ENCODE data around the gene C17orf67. TPM values are rescaled to one million over a fixed set of nuclear protein-coding genes. Genes with fewer than 3 reads are reported as not detected.

C17orf67 gene
- total and polyA plus RNA-seq, 2 donors: 1.1 to 2.2 TPM

- Histone ChIP-seq H3K4me3 (ENCODE audit: low read depth, low read length) (no peak overlapping the region), H3K27ac (ENCODE audit: low read depth) (no peak overlapping the region), H3K36me3 (ENCODE audit: insufficient read depth) (no peaks in the 10 kb centered on the region), H3K4me1 (ENCODE audit: insufficient read depth) (no peaks in the 10 kb centered on the region)
- WGBS: 96% methylated on average over 9 of the region's 9 CpGs
- DNase-seq (ENCODE audit: extremely low spot score): no peak
Observed at GRCh38 chr17:56809106-56809819, 24.5 kb downstream of the C17orf67 start.

GRCh38 chr17:56808503-56808902 is 25.2 kb downstream of the C17orf67 start:
- 64% methylated on average over 3 of the region's 3 CpGs for WGBS
- Histone ChIP-seq H3K4me1 (ENCODE audit: insufficient read depth) (no peaks in the 10 kb centered on the region), H3K4me3 (ENCODE audit: low read depth, low read length) (no peak overlapping the region), H3K27ac (ENCODE audit: low read depth) (no peak overlapping the region), H3K36me3 (ENCODE audit: insufficient read depth) (no peaks in the 10 kb centered on the region)
- DNase-seq (ENCODE audit: extremely low spot score): peak; percentile 55

DNA sequence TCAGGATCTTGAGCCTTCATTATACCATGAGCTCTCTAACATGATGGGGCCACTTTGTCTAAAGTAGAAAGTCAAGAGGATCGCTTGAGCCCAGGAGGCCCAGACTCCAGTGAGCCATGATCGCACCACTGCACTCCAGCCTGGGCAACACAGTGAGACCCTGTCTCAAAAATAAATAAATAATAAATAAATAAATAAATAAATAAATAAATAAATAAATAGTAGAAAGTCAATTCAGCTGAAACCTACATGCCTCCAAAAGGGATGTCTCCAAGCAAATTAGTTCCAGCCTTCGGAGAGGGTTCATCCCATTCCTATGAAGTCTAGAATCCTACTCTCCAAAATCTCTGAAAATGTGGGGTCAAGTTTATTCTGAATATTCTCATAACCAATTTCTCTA is 26.0 kb downstream of the C17orf67 start:
- no peak for DNase-seq (ENCODE audit: extremely low spot score)
- Histone ChIP-seq H3K4me3 (ENCODE audit: low read depth, low read length) (no peak overlapping the region), H3K27ac (ENCODE audit: low read depth) (no peak overlapping the region), H3K4me1 (ENCODE audit: insufficient read depth) (no peaks in the 10 kb centered on the region), H3K36me3 (ENCODE audit: insufficient read depth) (no peaks in the 10 kb centered on the region)
- WGBS: 97% methylated on average over 3 of the region's 3 CpGs

- H3K4me3 ChIP-seq (ENCODE audit: low read depth, low read length): no peak overlapping the region
- no peak for DNase-seq (ENCODE audit: extremely low spot score)
- H3K27ac ChIP-seq (ENCODE audit: low read depth): no peak overlapping the region
- H3K4me1 ChIP-seq (ENCODE audit: insufficient read depth): no peaks in the 10 kb centered on the region
- WGBS: 86% methylated on average over 4 of the region's 4 CpGs
- H3K36me3 ChIP-seq (ENCODE audit: insufficient read depth): no peaks in the 10 kb centered on the region
Observed at GRCh38 chr17:56806949-56807348, 26.8 kb downstream of the C17orf67 start.

- no peak overlapping the region for H3K27ac ChIP-seq (ENCODE audit: low read depth)
- no peak overlapping the region for H3K4me3 ChIP-seq (ENCODE audit: low read depth, low read length)
- DNase-seq (ENCODE audit: extremely low spot score): no peak
- H3K4me1 ChIP-seq (ENCODE audit: insufficient read depth): no peaks in the 10 kb centered on the region
- no peaks in the 10 kb centered on the region for H3K36me3 ChIP-seq (ENCODE audit: insufficient read depth)
- WGBS: 74% methylated on average over 3 of the region's 3 CpGs
Observed at GRCh38 chr17:56804454-56804853, 29.3 kb downstream of the C17orf67 start.

- H3K4me1 ChIP-seq (ENCODE audit: insufficient read depth): no peaks in the 10 kb centered on the region
- no peak overlapping the region for H3K27ac ChIP-seq (ENCODE audit: low read depth)
- no peak for DNase-seq (ENCODE audit: extremely low spot score)
- WGBS: 81% methylated on average over 1 of the region's 1 CpG
- no peak overlapping the region for H3K4me3 ChIP-seq (ENCODE audit: low read depth, low read length)
- H3K36me3 ChIP-seq (ENCODE audit: insufficient read depth): no peaks in the 10 kb centered on the region
Observed at GRCh38 chr17:56803071-56803470, 30.6 kb downstream of the C17orf67 start.

DNA sequence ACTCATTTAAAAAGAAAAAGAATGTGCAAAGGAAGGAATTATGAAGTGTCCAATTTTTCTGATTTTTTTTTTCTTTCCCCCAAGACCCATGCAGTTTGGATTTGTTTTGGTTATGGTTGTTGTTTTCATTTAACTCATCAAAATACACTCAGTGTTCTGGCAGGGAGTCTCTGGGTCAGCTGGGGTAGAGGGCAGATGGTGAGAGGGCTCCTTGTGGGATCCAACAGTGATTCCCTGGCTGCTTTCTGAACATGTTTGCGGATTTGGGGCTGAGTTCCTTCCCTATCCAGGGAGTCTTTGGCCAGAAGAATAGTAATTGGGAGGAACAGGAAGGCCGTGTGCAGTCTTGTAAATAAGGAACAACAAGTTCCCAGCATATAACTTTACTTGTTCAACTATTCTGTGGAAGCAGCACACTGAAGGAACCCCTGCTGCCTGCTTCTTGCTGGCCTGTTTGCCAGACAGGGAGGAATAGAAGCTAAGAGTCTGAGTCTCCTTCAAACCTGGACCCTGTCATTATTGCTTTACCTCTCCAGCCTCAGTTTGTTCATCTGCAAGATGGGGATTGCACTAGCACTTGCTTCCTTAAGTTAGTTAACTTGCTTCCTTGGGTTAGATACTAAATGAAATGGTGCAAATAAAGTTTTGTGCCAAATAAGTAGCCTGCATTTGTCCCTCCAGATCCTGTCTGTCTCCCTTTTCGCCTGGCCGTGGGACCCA is 32.1 kb downstream of the C17orf67 start:
- Histone ChIP-seq H3K4me3 (ENCODE audit: low read depth, low read length) (no peak overlapping the region), H3K36me3 (ENCODE audit: insufficient read depth) (no peaks in the 10 kb centered on the region), H3K27ac (ENCODE audit: low read depth) (no peak overlapping the region), H3K4me1 (ENCODE audit: insufficient read depth) (no peaks in the 10 kb centered on the region)
- no peak for DNase-seq (ENCODE audit: extremely low spot score)
- WGBS: 87% methylated on average over 4 of the region's 4 CpGs

- 41% methylated on average over 4 of the region's 4 CpGs for WGBS
- DNase-seq (ENCODE audit: extremely low spot score): no peak
- no peaks in the 10 kb centered on the region for H3K4me1 ChIP-seq (ENCODE audit: insufficient read depth)
Observed at GRCh38 chr17:56798916-56799315, 34.8 kb downstream of the C17orf67 start.

GRCh38 chr17:56796536-56796935 is 37.2 kb downstream of the C17orf67 start:
- H3K27ac ChIP-seq (ENCODE audit: low read depth): no peak overlapping the region
- WGBS: 87% methylated on average over 8 of the region's 8 CpGs
- no peak for DNase-seq (ENCODE audit: extremely low spot score)
- no peaks in the 10 kb centered on the region for H3K36me3 ChIP-seq (ENCODE audit: insufficient read depth)
- no peaks in the 10 kb centered on the region for H3K4me1 ChIP-seq (ENCODE audit: insufficient read depth)
- H3K4me3 ChIP-seq (ENCODE audit: low read depth, low read length): no peak overlapping the region

More at GRCh38 chr17:56798916-56799315, 34.8 kb downstream of the C17orf67 start:
- no peak overlapping the region for H3K27ac ChIP-seq (ENCODE audit: low read depth)
- H3K36me3 ChIP-seq (ENCODE audit: insufficient read depth): no peaks in the 10 kb centered on the region
- H3K4me3 ChIP-seq (ENCODE audit: low read depth, low read length): no peak overlapping the region

DNA sequence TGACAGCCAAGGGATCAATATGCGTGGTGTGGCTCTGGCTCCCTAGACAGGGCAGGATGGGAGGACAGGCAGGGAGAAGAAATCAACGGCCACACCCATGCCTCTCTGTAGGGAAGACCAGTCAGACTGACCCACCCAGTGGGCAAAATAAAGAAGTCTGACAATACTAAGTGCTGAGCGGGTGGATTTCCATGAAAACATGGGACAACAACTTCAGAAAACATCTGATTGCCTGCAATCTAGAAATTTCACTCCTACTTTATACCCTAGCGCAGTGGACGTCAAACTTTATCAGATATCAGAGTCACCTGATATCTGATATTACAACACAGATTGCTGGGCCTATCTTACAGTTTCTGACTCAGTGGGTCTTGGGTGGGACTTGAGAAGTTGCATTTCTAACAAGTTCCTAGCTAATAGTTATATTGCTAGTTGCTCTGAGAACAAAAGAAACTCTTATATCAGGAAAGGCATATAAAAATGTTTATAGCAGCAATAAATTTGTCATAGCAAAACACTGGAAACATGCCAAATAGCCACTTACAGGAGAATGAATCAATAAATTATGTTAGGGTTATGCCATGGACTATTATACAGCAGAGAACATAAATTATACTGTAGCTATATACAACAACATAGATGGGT is 38.4 kb downstream of the C17orf67 start:
- H3K4me1 ChIP-seq (ENCODE audit: insufficient read depth): no peaks in the 10 kb centered on the region
- no peak overlapping the region for H3K4me3 ChIP-seq (ENCODE audit: low read depth, low read length)
- WGBS: 65% methylated on average over 5 of the region's 5 CpGs
- DNase-seq (ENCODE audit: extremely low spot score): no peak
- no peaks in the 10 kb centered on the region for H3K36me3 ChIP-seq (ENCODE audit: insufficient read depth)
- H3K27ac ChIP-seq (ENCODE audit: low read depth): no peak overlapping the region

DNA sequence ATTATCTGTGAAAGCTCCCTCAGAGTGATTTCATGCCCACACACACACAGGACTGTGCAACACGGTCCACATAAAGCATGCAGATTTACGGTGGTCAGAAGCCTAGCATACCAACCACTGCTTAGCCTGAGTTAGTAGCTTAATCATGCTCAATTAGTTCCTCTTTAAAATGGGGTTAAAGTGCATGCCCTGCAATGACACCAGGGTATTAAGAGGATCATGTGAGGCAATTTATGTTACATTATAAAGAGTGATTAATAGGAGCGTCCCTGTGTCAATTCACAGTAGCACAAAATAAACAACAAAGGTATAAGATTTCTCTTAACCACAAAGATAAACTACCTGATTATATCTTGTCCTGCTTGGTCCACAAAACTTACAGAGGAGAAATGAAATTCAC is 39.8 kb downstream of the C17orf67 start:
- no peak overlapping the region for H3K27ac ChIP-seq (ENCODE audit: low read depth)
- H3K4me3 ChIP-seq (ENCODE audit: low read depth, low read length): no peak overlapping the region
- H3K4me1 ChIP-seq (ENCODE audit: insufficient read depth): no peaks in the 10 kb centered on the region
- H3K36me3 ChIP-seq (ENCODE audit: insufficient read depth): no peaks in the 10 kb centered on the region
- no peak for DNase-seq (ENCODE audit: extremely low spot score)
- 26% methylated on average over 3 of the region's 3 CpGs for WGBS

DNA sequence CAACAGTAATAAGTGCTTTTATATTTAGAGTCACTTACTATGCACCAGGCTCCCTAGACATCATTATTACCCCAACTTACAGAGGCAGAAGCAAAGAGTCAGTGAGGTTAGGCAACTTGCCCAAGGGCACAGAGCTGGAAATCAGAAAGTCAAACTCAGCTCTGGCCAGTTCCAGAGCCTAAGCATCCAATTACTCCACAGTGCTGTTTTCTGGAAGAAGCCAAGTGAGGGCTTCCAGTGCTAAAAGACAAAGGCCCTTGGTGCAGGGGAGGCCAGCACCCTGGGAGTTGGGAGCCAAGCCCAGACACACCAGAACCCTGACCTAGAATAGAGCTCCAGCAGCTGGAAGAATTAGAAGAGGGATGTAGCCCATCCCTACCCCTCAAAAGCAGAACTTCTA is 40.2 kb downstream of the C17orf67 start:
- H3K4me3 ChIP-seq (ENCODE audit: low read depth, low read length): no peak overlapping the region

GRCh38 chr17:56792267-56792666 is 41.5 kb downstream of the C17orf67 start:
- H3K36me3 ChIP-seq (ENCODE audit: insufficient read depth): no peaks in the 10 kb centered on the region
- H3K4me3 ChIP-seq (ENCODE audit: low read depth, low read length): no peak overlapping the region
- H3K27ac ChIP-seq (ENCODE audit: low read depth): no peak overlapping the region
- DNase-seq (ENCODE audit: extremely low spot score): no peak
- 94% methylated on average over 1 of the region's 1 CpG for WGBS
- H3K4me1 ChIP-seq (ENCODE audit: insufficient read depth): no peaks in the 10 kb centered on the region

More for the DNA sequence above, 40.2 kb downstream of the C17orf67 start:
- no peaks in the 10 kb centered on the region for H3K36me3 ChIP-seq (ENCODE audit: insufficient read depth)
- DNase-seq (ENCODE audit: extremely low spot score): no peak
- H3K4me1 ChIP-seq (ENCODE audit: insufficient read depth): no peaks in the 10 kb centered on the region
- no peak overlapping the region for H3K27ac ChIP-seq (ENCODE audit: low read depth)

- H3K4me1 ChIP-seq (ENCODE audit: insufficient read depth): no peaks in the 10 kb centered on the region
- H3K27ac ChIP-seq (ENCODE audit: low read depth): no peak overlapping the region
- no peak for DNase-seq (ENCODE audit: extremely low spot score)
- H3K4me3 ChIP-seq (ENCODE audit: low read depth, low read length): no peak overlapping the region
- H3K36me3 ChIP-seq (ENCODE audit: insufficient read depth): no peaks in the 10 kb centered on the region
- WGBS: 48% methylated on average over 7 of the region's 7 CpGs
Observed at GRCh38 chr17:56786989-56787482, 46.7 kb downstream of the C17orf67 start.
